Spinal cord (tissue), 10 donors: Measurements from ENCODE around the gene PUM1. TPM values are rescaled to one million over a fixed set of nuclear protein-coding genes. Genes with fewer than 3 reads are reported as not detected.

ENCODE experiments used
- DNase-seq, 6 donors: peaks; one replicate each; pipeline versions ENCODE4 v3.0.0 to v3.0.0-alpha.2; 2013 to 2015; ENCODE audit warnings: low spot score in 6 of 6, low read depth in 4 of 6
- H3K27ac ChIP-seq: one replicate; pipeline ENCODE4 v1.5.1; 2013; ENCODE audit warnings: low read depth, low read length, control low read depth
- H3K27me3 ChIP-seq: one replicate; pipeline ENCODE4 v1.6.1; 2013; ENCODE audit warnings: low read length; ENCODE audit not compliant: control insufficient read depth, insufficient read depth
- H3K36me3 ChIP-seq: one replicate; pipeline ENCODE4 v1.6.1; 2013; ENCODE audit warnings: low read length; ENCODE audit not compliant: control insufficient read depth, insufficient read depth
- H3K4me1 ChIP-seq: one replicate; pipeline ENCODE4 v1.6.1; 2013; ENCODE audit warnings: low read length; ENCODE audit not compliant: control insufficient read depth, insufficient read depth
- H3K4me3 ChIP-seq: one replicate; pipeline ENCODE4 v1.5.1; 2013; ENCODE audit warnings: low read depth, low read length, control low read depth
- H3K9me3 ChIP-seq: one replicate; pipeline ENCODE4 v1.6.1; 2013; ENCODE audit warnings: low read length; ENCODE audit not compliant: control insufficient read depth, insufficient read depth
- WGBS: methylation state at CpG from one replicate; pipeline ENCODE4 v1.1.5; 2013; ENCODE audit warnings: missing lambda C conversion rate; ENCODE audit not compliant: insufficient coverage; 5-methylcytosine and 5-hydroxymethylcytosine counted together
- polyA plus RNA-seq, 2 donors: library from polyadenylated mRNA; unstranded; fragments of 120-200 nt; gene quantifications; one replicate each; pipeline ENCODE4 v1.2.1, GENCODE V29; 2013; ENCODE audit not compliant: insufficient read length in 2 of 2
- total RNA-seq, 2 donors: library from RNA; depleted of rRNA in 1 of 2; stranded (reverse); fragments of 120-200 nt in 1 of 2; fragments of >200 nt in 1 of 2; gene quantifications; one replicate each; pipeline versions ENCODE4 v1.2.3 to v1.2.4, GENCODE V29; 2013 to 2014
- donor health status: healthy.

Gene PUM1
- total and polyA plus RNA-seq, 4 donors, result 65.1 to 96.0 (median 78.1) TPM

DNA sequence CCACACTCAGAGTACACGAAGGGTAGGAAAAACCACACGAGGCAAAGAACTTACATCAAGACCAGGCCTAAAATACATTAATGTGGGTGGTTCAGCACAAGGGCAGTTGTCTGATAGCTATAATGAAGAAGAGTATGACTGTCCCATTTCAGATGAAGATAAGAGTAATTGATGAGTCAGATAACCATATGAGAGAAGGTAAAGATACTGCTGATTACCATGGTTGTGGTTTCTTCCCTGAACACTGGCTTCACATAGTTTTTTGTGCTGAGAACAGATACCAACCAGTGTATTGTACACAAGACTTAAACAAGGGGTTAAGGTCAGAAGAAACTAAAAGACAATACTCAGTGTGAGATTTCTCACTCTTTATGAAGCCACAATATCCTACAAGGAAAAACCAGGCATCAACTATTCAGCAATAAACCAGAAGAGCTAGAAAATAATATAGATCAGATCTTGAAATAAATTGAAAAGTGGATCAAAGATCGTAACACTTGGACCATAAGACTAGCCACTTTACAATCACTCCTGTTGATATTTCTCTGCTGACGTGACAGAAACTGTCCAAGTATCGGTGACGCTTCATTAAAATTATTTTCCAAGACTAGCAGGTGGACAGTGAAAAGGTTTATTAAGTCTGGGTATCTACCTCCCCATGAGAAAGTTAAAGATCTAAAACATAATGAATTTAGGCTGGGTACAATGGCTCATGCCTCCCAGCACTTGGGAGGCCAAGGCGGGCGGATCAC, 28.6 kb downstream of the PUM1 start:
- Histone ChIP-seq H3K9me3 (no peaks in the 10 kb centered on the region), H3K27me3 (no peaks in the 10 kb centered on the region), H3K27ac (no peak overlapping the region), H3K36me3 (peaks cover 4% of the 10 kb centered on the region), H3K4me1 (peaks cover 8% of the 10 kb centered on the region), H3K4me3 (no peak overlapping the region)
- DNase-seq, result no peak
- WGBS, result no CpG with 5 or more reads among the region's 8 CpGs

DNA sequence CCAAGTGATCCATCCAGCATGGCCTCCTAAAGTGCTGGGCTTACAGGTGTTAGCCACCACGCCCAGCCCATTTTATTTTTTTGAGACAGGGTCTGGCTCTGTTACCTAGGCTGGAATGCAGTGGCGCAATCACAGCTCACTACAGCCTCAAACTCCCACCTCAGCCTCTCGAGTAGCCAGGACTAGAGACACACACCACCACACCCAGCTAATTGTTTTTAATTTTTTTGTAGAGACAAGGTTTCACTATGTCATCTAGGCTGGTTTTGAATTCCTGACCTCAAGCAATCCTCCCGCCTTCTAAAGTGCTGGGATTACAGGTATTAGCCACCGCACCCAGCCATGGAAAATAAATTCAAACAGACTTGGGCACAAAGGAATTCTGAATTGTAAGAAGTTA, 31.9 kb downstream of the PUM1 start:
- Histone ChIP-seq H3K27ac (no peak overlapping the region), H3K36me3 (peaks cover 4% of the 10 kb centered on the region), H3K27me3 (no peaks in the 10 kb centered on the region), H3K4me1 (peaks cover 13% of the 10 kb centered on the region), H3K9me3 (no peaks in the 10 kb centered on the region), H3K4me3 (no peak overlapping the region)
- 100% methylated on average over 2 of the region's 5 CpGs for WGBS
- no peak for DNase-seq

DNA sequence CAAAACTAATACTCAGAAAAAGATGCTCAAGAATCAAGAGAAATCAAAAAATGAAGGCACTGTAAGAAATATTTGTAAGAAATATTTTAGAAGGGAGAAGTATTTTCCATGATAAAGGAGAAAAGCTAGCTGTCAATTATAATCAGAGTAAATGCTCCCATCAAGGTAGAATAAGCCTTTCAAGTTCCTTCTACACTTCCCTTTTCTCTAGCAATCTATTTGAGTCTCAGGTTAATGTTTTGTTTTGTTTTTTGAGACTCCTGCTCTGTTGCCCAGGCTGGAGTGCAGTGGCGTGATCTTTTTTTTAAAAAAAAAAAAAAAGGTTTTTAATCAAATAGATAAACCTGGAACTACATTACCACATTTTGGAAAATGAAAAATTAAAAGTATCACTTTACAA, 33.3 kb downstream of the PUM1 start:
- DNase-seq, result no peak
- Histone ChIP-seq H3K36me3 (peaks cover 4% of the 10 kb centered on the region), H3K4me3 (no peak overlapping the region), H3K27ac (no peak overlapping the region), H3K4me1 (peaks cover 13% of the 10 kb centered on the region), H3K9me3 (no peaks in the 10 kb centered on the region), H3K27me3 (no peaks in the 10 kb centered on the region)
- no CpG with 5 or more reads among the region's 1 CpG for WGBS

DNA sequence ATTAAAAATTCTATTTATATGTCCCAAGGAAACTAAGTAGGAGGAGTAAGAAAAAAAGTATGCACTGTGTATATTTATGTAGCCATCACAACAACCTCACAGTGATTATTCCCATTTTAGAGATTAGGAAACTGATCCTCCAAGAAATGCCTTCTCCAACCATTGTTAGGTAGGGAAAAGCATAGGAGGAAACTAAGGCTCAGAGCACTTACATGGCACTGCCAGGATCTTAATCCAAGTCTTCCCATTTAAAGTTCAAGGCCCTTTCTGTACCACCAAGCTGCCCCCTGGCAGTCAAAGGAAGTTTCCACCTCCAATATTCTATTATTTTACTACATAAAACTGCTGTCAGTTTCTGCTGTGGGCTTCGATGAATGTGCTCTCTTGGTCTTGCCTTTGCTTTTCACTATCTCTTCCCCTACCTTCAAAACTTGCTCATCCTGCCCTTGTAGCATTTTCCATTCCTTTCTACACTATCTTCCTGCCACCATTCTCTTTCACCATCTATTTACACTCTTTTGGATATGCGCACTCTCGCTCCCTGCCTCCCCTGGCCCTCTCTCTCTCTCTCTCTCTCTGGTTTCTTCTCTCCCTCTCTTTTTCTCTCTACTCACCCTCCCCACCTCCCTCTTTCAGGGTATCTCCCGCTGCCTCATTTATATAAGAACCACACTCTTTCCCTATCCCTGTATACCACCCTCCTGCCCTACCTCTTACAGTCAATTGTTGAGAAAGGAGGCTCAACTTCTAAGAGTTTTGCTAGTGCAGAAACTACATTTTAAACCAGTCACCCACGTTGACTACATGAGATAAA, 34.0 kb downstream of the PUM1 start:
- Histone ChIP-seq H3K36me3 (peaks cover 4% of the 10 kb centered on the region), H3K4me3 (no peak overlapping the region), H3K27ac (no peak overlapping the region), H3K9me3 (no peaks in the 10 kb centered on the region), H3K27me3 (no peaks in the 10 kb centered on the region), H3K4me1 (peaks cover 13% of the 10 kb centered on the region)
- 89% methylated on average over 4 of the region's 5 CpGs for WGBS
- DNase-seq, result no peak

DNA sequence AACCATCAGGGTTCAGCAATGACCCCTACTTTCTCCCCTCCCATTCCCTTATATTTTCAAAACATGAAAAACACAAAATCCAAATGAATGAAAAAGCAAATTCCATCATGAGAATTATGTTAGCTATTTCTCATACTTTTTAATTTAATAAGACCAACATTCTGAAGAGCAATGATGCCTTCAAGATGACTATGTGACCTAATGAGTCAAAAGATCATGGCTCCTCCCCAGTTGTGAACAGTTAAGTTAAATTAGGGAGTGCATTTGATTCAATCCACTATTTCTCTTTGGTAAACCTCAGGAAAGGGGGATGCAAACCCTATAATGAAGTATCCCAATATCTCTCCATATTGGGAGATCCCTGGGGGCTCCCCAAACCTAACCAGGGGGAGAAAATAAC, 36.5 kb downstream of the PUM1 start:
- Histone ChIP-seq H3K36me3 (peaks cover 7% of the 10 kb centered on the region), H3K27me3 (no peaks in the 10 kb centered on the region), H3K27ac (no peak overlapping the region), H3K4me1 (peaks cover 8% of the 10 kb centered on the region), H3K9me3 (no peaks in the 10 kb centered on the region), H3K4me3 (no peak overlapping the region)
- no peak for DNase-seq

DNA sequence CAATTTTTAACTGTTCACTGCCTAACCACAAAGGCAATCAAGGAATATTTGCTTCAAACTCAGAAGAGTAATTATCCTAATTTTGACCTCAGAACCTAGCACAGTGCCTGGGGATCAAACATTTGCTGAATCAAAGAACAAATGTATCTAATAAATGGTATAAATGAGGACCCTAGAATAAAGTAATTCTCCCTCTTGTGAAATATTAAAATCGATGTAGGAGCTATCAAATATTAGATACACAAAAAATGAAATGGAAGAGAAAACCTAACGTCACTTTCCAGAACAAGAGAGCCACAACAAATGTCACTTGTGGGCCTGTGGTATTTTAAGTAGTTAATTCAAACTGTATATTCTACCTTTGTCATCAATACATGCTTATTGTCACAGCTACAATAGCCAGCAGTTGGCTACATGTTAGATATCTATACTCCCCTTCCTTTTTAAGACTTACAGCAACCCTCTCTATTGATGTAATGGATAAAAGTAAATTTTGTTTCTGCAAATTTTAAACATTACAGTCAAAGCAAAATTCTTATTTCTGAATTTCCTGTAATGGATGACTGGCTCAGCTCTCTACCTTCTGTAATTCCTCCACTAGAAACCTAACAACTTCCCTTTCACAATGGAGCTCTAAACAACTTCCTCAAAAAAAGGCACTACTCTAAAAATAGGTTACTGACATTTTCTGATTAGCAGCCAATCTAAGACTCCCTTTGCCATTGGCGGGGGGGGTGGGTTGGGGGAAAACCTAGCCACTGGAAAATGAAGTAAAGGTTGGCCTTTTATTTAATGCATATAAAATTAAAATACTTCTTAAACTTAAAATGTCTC, 37.6 kb downstream of the PUM1 start:
- Histone ChIP-seq H3K4me3 (no peak overlapping the region), H3K27me3 (no peaks in the 10 kb centered on the region), H3K27ac (no peak overlapping the region), H3K9me3 (no peaks in the 10 kb centered on the region), H3K36me3 (peaks cover 3% of the 10 kb centered on the region), H3K4me1 (peaks cover 4% of the 10 kb centered on the region)
- no peak for DNase-seq
- no CpG with 5 or more reads among the region's 3 CpGs for WGBS

DNA sequence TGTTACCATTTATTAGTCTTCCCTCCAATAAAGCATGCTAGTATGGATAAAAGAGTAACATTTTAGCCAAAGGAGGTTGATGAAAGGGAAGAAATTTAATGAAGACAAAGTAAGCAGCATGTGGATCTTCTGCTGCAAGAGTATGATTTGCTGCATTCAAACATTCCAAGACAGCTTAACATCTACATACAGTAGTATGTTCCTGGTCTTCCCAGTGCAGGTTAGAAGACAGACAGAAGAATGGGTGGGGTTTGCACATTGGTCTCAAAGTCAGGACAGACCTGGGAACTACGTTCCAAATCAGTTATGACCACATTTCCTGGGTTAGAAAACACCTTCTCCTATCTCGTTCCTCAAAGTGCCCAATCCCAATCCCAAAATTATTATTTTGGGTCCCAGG, 43.3 kb downstream of the PUM1 start:
- no peak overlapping the region for H3K27ac ChIP-seq
- WGBS, result 90% methylated on average over 2 of the region's 2 CpGs
- DNase-seq, result no peak
- H3K4me3 ChIP-seq, result no peak overlapping the region
- peaks cover 3% of the 10 kb centered on the region for H3K36me3 ChIP-seq
- no peaks in the 10 kb centered on the region for H3K4me1 ChIP-seq
- no peaks in the 10 kb centered on the region for H3K9me3 ChIP-seq
- no peaks in the 10 kb centered on the region for H3K27me3 ChIP-seq

DNA sequence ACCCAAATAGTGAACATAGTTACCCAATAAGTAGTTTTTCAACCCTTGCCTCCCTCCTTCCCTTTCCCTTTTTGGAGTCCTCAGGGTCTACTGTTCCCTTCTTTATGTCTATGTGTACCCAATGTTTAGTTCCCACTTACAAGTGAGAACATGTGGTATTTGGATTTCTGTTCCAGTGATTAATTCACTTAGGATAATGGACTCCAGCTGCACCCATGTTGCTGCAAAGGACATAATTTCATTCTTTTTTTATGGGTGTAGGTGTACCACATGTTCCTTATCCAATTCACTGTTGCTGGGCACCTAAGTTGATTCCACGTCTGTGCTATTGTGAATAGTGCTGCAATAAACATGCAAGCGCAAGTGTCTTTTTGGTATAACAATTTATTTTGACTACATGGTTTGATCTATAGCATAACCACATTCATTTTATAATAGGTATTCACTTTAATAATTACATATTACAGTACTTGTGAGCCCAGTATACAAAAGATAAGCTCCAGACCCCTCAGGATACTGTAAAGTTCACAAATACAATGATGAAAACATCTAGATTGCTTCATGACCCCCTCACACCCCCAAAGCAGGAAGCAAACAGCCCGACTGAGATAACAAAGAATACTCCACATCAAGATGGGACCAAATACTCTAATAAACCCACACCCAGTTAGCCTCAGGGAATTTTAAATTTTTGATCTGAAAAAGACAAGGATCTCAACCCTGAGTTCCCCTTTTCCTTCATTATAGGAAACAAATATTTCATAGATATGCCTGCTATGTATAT, 45.3 kb downstream of the PUM1 start:
- Histone ChIP-seq H3K4me1 (no peaks in the 10 kb centered on the region), H3K27ac (no peak overlapping the region), H3K4me3 (no peak overlapping the region), H3K27me3 (no peaks in the 10 kb centered on the region), H3K36me3 (no peaks in the 10 kb centered on the region), H3K9me3 (no peaks in the 10 kb centered on the region)
- DNase-seq, result peak in 1 of 6 donors; percentile 22
- 60% methylated on average over 1 of the region's 3 CpGs for WGBS

DNA sequence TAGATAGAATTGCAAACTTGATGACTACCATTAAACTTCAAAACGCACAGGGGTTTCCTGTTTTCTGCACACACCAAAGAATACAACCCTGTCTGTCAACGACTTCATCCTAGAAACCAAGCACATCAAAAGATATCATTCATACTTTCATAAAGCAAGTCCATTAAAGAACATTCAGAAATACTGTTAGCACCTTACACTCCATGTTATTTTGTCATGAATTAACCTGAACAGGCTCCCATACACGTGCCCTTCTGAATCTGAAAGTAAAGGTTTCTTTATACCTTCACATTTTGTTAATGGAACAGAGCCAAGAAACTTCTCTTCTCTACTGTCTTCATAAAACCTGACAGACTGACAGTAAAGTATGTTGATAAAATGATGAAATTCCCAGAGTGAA, 46.1 kb downstream of the PUM1 start:
- H3K4me3 ChIP-seq, result no peak overlapping the region
- no peak for DNase-seq
- no peaks in the 10 kb centered on the region for H3K36me3 ChIP-seq
- WGBS, result 100% methylated on average over 2 of the region's 3 CpGs
- no peak overlapping the region for H3K27ac ChIP-seq
- no peaks in the 10 kb centered on the region for H3K4me1 ChIP-seq
- H3K9me3 ChIP-seq, result no peaks in the 10 kb centered on the region
- no peaks in the 10 kb centered on the region for H3K27me3 ChIP-seq
